GM23338 (cell line): ENCODE results near the gene IRF2BP2.

Experiments used
- ETS1 ChIP-seq: IDR thresholded peaks from 2 replicates; pipeline ENCODE4 v1.6.1; 2016; ENCODE audit warnings: antibody characterized with exemption
- EZH2 ChIP-seq: fragments of 200-600 bp; sonication (generic); IDR thresholded peaks from one replicate; pipeline ENCODE4 v1.8.0; 2017; ENCODE audit warnings: antibody characterized with exemption, mild to moderate bottlenecking, low read depth; ENCODE audit not compliant: unreplicated experiment
- EZH2phosphoT487 ChIP-seq: fragments of 200-600 bp; sonication (generic); IDR thresholded peaks from one replicate; pipeline ENCODE4 v1.8.1; 2018; ENCODE audit warnings: antibody characterized with exemption; ENCODE audit not compliant: unreplicated experiment
- JUNB ChIP-seq: IDR thresholded peaks from one replicate; pipeline ENCODE4 v1.6.1; 2016; ENCODE audit warnings: antibody characterized with exemption; ENCODE audit not compliant: unreplicated experiment
- POLR2AphosphoS5 ChIP-seq: IDR thresholded peaks from 2 replicates; pipeline ENCODE4 v1.6.1; 2016; ENCODE audit warnings: antibody characterized with exemption, low read depth
- ZNF114 ChIP-seq: fragments of 250-450 bp; sonication (Bioruptor Pico); IDR thresholded peaks from 2 replicates; pipeline ENCODE4 v1.5.0; 2020; ENCODE audit warnings: mild to moderate bottlenecking, moderate library complexity
- TF ChIP-seq, protein P1 (sequence below), 2 experiments: fragments of 200-600 bp in 1 of 2; sonication (generic) in 1 of 2; conservative IDR thresholded peaks; 2 replicates each; pipeline versions ENCODE4 v1.5.1 to v1.6.1; 2016 to 2017; ENCODE audit warnings: antibody characterized with exemption in 2 of 2, low read depth in 2 of 2, mild to moderate bottlenecking in 2 of 2, moderate library complexity in 1 of 2
- TF ChIP-seq, protein P2 (sequence below): fragments of 250-450 bp; sonication (Bioruptor Pico); IDR thresholded peaks from 2 replicates; pipeline ENCODE4 v1.5.0; 2020; ENCODE audit warnings: mild to moderate bottlenecking, moderate library complexity

GRCh38 chr1:234585330-234586055 is 24.5 kb downstream of the IRF2BP2 start:
- TF ChIP-seq, protein P1, sequence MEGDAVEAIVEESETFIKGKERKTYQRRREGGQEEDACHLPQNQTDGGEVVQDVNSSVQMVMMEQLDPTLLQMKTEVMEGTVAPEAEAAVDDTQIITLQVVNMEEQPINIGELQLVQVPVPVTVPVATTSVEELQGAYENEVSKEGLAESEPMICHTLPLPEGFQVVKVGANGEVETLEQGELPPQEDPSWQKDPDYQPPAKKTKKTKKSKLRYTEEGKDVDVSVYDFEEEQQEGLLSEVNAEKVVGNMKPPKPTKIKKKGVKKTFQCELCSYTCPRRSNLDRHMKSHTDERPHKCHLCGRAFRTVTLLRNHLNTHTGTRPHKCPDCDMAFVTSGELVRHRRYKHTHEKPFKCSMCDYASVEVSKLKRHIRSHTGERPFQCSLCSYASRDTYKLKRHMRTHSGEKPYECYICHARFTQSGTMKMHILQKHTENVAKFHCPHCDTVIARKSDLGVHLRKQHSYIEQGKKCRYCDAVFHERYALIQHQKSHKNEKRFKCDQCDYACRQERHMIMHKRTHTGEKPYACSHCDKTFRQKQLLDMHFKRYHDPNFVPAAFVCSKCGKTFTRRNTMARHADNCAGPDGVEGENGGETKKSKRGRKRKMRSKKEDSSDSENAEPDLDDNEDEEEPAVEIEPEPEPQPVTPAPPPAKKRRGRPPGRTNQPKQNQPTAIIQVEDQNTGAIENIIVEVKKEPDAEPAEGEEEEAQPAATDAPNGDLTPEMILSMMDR (conservative IDR thresholded peaks at IDR 0.05; ENCODE audit: low read depth in 2 of 2), result no peak
- TF ChIP-seq EZH2 (no peak), POLR2AphosphoS5 (no peak), JUNB (no peak), ZNF114 (CRISPR knock-in tag) (no peak), ETS1 (no peak), EZH2phosphoT487 (no peak)
- TF ChIP-seq, protein P2, sequence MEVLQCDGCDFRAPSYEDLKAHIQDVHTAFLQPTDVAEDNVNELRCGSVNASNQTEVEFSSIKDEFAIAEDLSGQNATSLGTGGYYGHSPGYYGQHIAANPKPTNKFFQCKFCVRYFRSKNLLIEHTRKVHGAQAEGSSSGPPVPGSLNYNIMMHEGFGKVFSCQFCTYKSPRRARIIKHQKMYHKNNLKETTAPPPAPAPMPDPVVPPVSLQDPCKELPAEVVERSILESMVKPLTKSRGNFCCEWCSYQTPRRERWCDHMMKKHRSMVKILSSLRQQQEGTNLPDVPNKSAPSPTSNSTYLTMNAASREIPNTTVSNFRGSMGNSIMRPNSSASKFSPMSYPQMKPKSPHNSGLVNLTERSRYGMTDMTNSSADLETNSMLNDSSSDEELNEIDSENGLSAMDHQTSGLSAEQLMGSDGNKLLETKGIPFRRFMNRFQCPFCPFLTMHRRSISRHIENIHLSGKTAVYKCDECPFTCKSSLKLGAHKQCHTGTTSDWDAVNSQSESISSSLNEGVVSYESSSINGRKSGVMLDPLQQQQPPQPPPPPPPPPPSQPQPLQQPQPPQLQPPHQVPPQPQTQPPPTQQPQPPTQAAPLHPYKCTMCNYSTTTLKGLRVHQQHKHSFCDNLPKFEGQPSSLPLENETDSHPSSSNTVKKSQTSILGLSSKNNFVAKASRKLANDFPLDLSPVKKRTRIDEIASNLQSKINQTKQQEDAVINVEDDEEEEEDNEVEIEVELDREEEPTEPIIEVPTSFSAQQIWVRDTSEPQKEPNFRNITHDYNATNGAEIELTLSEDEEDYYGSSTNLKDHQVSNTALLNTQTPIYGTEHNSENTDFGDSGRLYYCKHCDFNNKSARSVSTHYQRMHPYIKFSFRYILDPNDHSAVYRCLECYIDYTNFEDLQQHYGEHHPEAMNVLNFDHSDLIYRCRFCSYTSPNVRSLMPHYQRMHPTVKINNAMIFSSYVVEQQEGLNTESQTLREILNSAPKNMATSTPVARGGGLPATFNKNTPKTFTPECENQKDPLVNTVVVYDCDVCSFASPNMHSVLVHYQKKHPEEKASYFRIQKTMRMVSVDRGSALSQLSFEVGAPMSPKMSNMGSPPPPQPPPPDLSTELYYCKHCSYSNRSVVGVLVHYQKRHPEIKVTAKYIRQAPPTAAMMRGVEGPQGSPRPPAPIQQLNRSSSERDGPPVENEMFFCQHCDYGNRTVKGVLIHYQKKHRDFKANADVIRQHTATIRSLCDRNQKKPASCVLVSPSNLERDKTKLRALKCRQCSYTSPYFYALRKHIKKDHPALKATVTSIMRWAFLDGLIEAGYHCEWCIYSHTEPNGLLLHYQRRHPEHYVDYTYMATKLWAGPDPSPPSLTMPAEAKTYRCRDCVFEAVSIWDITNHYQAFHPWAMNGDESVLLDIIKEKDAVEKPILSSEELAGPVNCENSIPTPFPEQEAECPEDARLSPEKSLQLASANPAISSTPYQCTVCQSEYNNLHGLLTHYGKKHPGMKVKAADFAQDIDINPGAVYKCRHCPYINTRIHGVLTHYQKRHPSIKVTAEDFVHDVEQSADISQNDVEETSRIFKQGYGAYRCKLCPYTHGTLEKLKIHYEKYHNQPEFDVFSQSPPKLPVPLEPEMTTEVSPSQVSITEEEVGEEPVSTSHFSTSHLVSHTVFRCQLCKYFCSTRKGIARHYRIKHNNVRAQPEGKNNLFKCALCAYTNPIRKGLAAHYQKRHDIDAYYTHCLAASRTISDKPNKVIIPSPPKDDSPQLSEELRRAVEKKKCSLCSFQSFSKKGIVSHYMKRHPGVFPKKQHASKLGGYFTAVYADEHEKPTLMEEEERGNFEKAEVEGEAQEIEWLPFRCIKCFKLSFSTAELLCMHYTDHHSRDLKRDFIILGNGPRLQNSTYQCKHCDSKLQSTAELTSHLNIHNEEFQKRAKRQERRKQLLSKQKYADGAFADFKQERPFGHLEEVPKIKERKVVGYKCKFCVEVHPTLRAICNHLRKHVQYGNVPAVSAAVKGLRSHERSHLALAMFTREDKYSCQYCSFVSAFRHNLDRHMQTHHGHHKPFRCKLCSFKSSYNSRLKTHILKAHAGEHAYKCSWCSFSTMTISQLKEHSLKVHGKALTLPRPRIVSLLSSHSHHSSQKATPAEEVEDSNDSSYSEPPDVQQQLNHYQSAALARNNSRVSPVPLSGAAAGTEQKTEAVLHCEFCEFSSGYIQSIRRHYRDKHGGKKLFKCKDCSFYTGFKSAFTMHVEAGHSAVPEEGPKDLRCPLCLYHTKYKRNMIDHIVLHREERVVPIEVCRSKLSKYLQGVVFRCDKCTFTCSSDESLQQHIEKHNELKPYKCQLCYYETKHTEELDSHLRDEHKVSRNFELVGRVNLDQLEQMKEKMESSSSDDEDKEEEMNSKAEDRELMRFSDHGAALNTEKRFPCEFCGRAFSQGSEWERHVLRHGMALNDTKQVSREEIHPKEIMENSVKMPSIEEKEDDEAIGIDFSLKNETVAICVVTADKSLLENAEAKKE (CRISPR knock-in tag), result no peak
